Right lobe of liver (tissue), 4 donors: ENCODE results near the gene CCT8.

ENCODE experiments used
- POLR2A ChIP-seq: fragments of 450-650 bp; IDR thresholded peaks from one replicate; pipeline ENCODE4 v1.6.1; 2017; ENCODE audit warnings: antibody characterized with exemption, mild to moderate bottlenecking
- TF ChIP-seq, protein P1 (sequence below), 4 donors: fragments of 200-600 bp in 3 of 4; fragments of 450-650 bp in 1 of 4; IDR thresholded peaks; one replicate each; pipeline versions ENCODE4 v1.5.1 to v1.8.0; 2016 to 2022; ENCODE audit warnings: antibody characterized with exemption in 4 of 4, mild to moderate bottlenecking in 2 of 4
- donor health status: DM: no; HTN: no; CAD: no.
- donor health status: DM: no; HTN: no; CAD: no.
- donor health status: DM: no; HTN: yes; CAD: no.

DNA sequence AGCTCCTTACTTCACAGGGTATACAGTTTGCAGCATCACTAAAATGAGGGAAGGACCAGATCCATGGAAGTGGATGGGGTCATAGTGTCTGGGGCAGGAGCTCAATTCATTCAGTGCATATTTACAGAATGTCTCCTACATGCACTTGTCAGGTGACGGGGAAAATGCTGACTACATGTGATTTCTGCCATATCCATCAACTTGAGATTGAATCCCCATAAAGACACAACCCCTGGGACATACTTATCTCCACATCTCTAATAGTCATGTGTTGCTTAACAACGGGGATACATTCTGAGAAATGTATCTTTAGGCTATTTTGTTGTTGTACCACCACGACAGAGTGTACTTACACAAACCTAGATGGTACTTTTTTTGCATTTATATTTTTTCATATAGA, 66.3 kb downstream of the CCT8 start:
- TF ChIP-seq, protein P1, sequence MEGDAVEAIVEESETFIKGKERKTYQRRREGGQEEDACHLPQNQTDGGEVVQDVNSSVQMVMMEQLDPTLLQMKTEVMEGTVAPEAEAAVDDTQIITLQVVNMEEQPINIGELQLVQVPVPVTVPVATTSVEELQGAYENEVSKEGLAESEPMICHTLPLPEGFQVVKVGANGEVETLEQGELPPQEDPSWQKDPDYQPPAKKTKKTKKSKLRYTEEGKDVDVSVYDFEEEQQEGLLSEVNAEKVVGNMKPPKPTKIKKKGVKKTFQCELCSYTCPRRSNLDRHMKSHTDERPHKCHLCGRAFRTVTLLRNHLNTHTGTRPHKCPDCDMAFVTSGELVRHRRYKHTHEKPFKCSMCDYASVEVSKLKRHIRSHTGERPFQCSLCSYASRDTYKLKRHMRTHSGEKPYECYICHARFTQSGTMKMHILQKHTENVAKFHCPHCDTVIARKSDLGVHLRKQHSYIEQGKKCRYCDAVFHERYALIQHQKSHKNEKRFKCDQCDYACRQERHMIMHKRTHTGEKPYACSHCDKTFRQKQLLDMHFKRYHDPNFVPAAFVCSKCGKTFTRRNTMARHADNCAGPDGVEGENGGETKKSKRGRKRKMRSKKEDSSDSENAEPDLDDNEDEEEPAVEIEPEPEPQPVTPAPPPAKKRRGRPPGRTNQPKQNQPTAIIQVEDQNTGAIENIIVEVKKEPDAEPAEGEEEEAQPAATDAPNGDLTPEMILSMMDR (IDR thresholded peaks at IDR 0.05) = no peak
- no peak for TF ChIP-seq POLR2A
